Gastroesophageal sphincter (tissue), 4 donors: ENCODE measurements around the gene CDHR5. TPM values are rescaled to one million over a fixed set of nuclear protein-coding genes. Genes with fewer than 3 reads are reported as not detected.
A peak's percentile ranks its signal among the peaks of the same experiment; 100 is the strongest.

Experiments
- ATAC-seq: fragments of 150-250 bp; one replicate; pipeline ENCODE4 v1.9.1; 2016; ENCODE audit warnings: mild to moderate bottlenecking, moderate library complexity
- H3K27ac ChIP-seq, 4 donors: fragments of 200-600 bp; sonication (generic) in 3 of 4; 1 replicate in 3 of 4; 2 replicates in 1 of 4; pipeline ENCODE4 v1.5.1; 2016 to 2019
- H3K27me3 ChIP-seq: fragments of 200-600 bp; sonication (generic); one replicate; pipeline ENCODE4 v1.5.1; 2019
- H3K36me3 ChIP-seq, 2 donors: fragments of 200-600 bp; sonication (generic); one replicate each; pipeline ENCODE4 v1.5.1; 2019; ENCODE audit warnings: control low read depth in 1 of 2
- H3K4me1 ChIP-seq, 3 donors: fragments of 200-600 bp; sonication (generic); 1 replicate in 2 of 3; 2 replicates in 1 of 3; pipeline ENCODE4 v1.5.1; 2016 to 2019; ENCODE audit warnings: control low read depth in 2 of 3
- H3K4me3 ChIP-seq, 2 donors: fragments of 200-600 bp; sonication (generic); one replicate each; pipeline ENCODE4 v1.5.1; 2019; ENCODE audit warnings: mild to moderate bottlenecking in 1 of 2, moderate library complexity in 1 of 2
- H3K9me3 ChIP-seq, 3 donors: fragments of 200-600 bp; sonication (generic); one replicate each; pipeline ENCODE4 v1.5.1; 2017 to 2019; ENCODE audit warnings: control low read depth in 2 of 3
- EP300 ChIP-seq: sonication (generic); formaldehyde crosslinking; IDR thresholded peaks from one replicate; pipeline ENCODE4 v1.6.1; 2017; ENCODE audit warnings: antibody characterized with exemption, mild to moderate bottlenecking
- POLR2A ChIP-seq, 2 donors: fragments of 450-650 bp; IDR thresholded peaks; one replicate each; pipeline ENCODE4 v1.6.1; 2017; ENCODE audit warnings: antibody characterized with exemption in 2 of 2, mild to moderate bottlenecking in 2 of 2, moderate library complexity in 1 of 2
- POLR2AphosphoS5 ChIP-seq: sonication (generic); formaldehyde crosslinking; IDR thresholded peaks from one replicate; pipeline ENCODE4 v1.6.1; 2017; ENCODE audit warnings: antibody characterized with exemption
- WGBS, 2 donors: methylation state at CpG; one replicate each; pipeline ENCODE4 v1.1.5; 2018; ENCODE audit warnings: low coverage in 1 of 2; 5-methylcytosine and 5-hydroxymethylcytosine counted together
- total RNA-seq, 4 donors: library from RNA; depleted of rRNA; stranded (reverse); fragments of >200 nt; gene quantifications; one replicate each; pipeline ENCODE4 v1.1.0, GENCODE V29; 2016
- TF ChIP-seq, protein P1 (sequence below), 4 experiments: fragments of 200-600 bp in 2 of 4; fragments of 450-650 bp in 2 of 4; sonication (generic) in 1 of 4; IDR thresholded peaks; one replicate each; pipeline ENCODE4 v1.5.1; 2017 to 2019; ENCODE audit warnings: antibody characterized with exemption in 4 of 4, mild to moderate bottlenecking in 2 of 4, moderate library complexity in 2 of 4

Gene CDHR5
- total RNA-seq, 4 donors from 2014 or later, result not detected

DNA sequence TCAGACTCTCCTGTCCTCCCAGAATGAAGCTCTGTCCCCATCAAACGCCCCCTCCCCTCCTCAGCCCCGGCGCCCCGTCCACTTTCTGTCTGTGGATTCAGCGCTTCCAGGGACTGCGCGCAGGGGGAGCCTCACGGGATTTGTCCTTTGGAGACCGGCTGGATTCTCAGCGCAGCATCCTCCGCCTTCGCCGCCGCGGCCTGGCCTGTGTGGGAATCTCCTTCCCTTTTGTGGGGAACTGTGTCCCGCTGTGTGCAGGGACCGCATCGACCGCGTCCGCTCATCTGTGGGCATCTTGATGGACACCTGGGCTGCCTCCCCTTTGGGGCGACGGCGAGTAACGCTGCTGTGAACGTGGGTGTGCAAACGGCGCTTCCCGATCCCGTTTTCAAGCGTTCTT, 3.3 kb upstream of the CDHR5 start:
- peaks cover 0 to 12% of the 10 kb centered on the region in 2 donors for H3K36me3 ChIP-seq
- H3K4me1 ChIP-seq, result peaks cover 0 to 37% (median 0%) of the 10 kb centered on the region in 3 donors
- no peak for ATAC-seq
- no peaks in the 10 kb centered on the region for H3K9me3 ChIP-seq
- H3K4me3 ChIP-seq, result no peak overlapping the region
- peaks cover 28% of the 10 kb centered on the region for H3K27me3 ChIP-seq
- WGBS, 2 donors, result 95% methylated on average over 11 of the region's 31 CpGs; no CpG with 5 or more reads in 1 of the 2 donors
- H3K27ac ChIP-seq, result peak overlapping the region in 1 of 4 donors; percentile 65
- TF ChIP-seq POLR2AphosphoS5 (no peak), EP300 (no peak)

DNA sequence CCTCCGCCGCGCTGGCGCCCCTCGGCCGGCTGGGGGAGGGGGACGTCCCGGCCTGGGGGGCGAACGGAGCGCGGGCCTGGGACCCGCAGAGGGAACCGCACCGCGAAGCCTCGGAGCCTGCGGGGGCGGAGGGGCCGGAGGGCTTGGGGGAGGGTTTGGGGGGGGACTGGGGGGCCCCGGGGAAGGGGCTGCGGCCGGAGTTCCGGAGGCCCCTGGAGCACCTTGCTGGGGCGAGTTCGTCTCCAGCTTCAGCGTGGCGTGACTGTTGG, 2.5 kb upstream of the CDHR5 start:
- WGBS, 2 donors, result 63% methylated on average over 4 of the region's 28 CpGs; no CpG with 5 or more reads in 1 of the 2 donors

DNA sequence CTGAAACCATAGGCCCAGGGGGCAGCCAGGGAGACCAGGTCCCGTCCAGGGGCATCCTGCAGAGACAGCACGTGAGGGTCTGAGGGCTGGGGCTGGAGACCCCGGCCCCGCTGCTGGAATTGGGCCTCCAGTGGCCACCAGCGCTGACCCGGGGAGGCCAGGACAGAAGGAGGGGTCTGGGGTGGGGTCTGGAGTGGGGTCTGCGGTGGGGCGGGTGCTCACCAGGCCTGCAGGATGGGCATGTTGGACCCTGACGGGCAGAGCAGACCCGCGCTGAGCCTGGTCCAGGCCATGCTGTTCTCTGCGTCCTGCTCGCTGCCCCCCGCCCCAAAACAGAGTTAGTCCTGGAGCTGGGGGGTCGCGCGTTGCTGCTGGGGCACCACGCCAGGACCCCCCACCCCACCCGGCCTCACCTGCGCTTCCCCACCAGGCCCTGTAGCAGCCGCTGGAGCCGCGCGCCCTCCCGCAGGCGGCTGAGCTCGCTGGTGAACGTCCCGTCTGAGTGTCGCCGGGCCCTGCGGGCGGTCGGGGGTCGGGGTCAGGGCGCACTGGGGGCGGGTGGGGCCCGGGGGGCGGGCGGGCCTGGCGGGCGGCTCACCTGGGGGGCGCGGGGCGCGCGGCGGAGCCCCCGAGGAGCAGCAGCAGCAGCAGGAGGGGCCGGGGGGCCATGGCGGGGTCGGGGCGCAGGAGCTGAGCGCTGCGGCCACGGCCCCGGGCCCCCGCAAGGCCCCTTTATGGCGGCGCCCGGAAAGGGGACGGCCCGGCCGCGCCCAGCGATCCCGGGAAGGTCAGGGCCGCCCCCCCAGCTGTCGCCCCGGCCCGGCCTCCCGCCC, 1.9 kb upstream of the CDHR5 start, which contains the start of gene SCT:
Gene SCT (minus strand): TSS at position 707 of the 833 bp plus-strand sequence. CDS start 38 bp downstream, at position 669.
- Histone ChIP-seq H3K9me3 (no peaks in the 10 kb centered on the region), H3K27me3 (peaks cover 28% of the 10 kb centered on the region), H3K27ac (no peak within 1 kb of the TSS), H3K36me3 (peaks cover 0 to 26% of the 10 kb centered on the region in 2 donors), H3K4me1 (peaks cover 0 to 37% (median 0%) of the 10 kb centered on the region in 3 donors), H3K4me3 (peak within 1 kb of the TSS in 1 of 2 donors; percentile 16)
- TF ChIP-seq EP300 (no peak), POLR2A (IDR thresholded peaks at IDR 0.05) (no peak)
- TF ChIP-seq, protein P1, sequence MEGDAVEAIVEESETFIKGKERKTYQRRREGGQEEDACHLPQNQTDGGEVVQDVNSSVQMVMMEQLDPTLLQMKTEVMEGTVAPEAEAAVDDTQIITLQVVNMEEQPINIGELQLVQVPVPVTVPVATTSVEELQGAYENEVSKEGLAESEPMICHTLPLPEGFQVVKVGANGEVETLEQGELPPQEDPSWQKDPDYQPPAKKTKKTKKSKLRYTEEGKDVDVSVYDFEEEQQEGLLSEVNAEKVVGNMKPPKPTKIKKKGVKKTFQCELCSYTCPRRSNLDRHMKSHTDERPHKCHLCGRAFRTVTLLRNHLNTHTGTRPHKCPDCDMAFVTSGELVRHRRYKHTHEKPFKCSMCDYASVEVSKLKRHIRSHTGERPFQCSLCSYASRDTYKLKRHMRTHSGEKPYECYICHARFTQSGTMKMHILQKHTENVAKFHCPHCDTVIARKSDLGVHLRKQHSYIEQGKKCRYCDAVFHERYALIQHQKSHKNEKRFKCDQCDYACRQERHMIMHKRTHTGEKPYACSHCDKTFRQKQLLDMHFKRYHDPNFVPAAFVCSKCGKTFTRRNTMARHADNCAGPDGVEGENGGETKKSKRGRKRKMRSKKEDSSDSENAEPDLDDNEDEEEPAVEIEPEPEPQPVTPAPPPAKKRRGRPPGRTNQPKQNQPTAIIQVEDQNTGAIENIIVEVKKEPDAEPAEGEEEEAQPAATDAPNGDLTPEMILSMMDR (IDR thresholded peaks at IDR 0.05), result no peak
- no peak for ATAC-seq
- no CpG with 5 or more reads among the region's 72 CpGs for WGBS, 2 donors

More for the DNA sequence above, 2.5 kb upstream of the CDHR5 start:
- no peak for ATAC-seq
- Histone ChIP-seq H3K4me3 (peak overlapping the region in 1 of 2 donors; percentile 16), H3K4me1 (peaks cover 0 to 37% (median 0%) of the 10 kb centered on the region in 3 donors), H3K9me3 (no peaks in the 10 kb centered on the region), H3K27me3 (peaks cover 28% of the 10 kb centered on the region), H3K27ac (no peak overlapping the region), H3K36me3 (peaks cover 0 to 20% of the 10 kb centered on the region in 2 donors)
- no peak for TF ChIP-seq POLR2AphosphoS5
- TF ChIP-seq, protein P1 (IDR thresholded peaks at IDR 0.05), result no peak

DNA sequence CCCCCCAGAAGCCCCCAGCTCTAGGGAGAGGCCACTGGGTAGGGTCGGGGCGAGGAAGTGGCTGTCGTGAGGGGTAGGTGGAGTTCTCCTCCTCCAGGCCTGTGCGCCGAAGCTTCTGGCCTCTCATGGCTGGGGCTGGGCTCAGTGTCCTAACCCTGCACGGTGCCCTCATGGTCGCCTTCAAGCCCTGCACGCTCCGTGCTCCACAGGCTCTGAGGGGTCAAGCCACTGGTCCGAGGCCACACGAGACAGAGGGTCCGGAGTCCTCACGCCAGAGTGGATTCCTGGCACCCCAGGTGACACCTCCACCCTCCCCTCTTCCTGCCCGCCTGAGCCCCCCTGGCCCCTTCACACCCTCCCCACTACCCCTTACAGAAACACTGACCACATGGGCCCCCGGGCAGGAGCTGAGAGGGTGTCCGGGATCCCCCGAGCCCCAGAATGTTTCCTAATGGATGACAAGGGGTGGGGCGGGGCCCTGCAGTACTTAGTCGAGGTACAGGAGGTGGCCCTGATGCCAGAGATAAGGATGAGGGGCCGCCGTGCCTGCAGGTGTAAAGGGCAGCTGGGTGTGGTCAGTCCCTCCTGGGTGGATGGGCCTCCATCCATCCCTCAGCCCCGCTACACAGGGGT, 997 bp upstream of the CDHR5 start:
- H3K27ac ChIP-seq, result no peak overlapping the region
- peaks cover 0 to 28% of the 10 kb centered on the region in 2 donors for H3K36me3 ChIP-seq
- H3K4me3 ChIP-seq, result no peak overlapping the region
- H3K27me3 ChIP-seq, result peaks cover 28% of the 10 kb centered on the region
- no peak for TF ChIP-seq POLR2AphosphoS5
- TF ChIP-seq, protein P1 (IDR thresholded peaks at IDR 0.05), result no peak
- TF ChIP-seq EP300, result no peak
- no peak for TF ChIP-seq POLR2A (IDR thresholded peaks at IDR 0.05)
- H3K4me1 ChIP-seq, result peaks cover 0 to 37% (median 0%) of the 10 kb centered on the region in 3 donors
- no peaks in the 10 kb centered on the region for H3K9me3 ChIP-seq
- 58% methylated on average over 2 of the region's 22 CpGs; no CpG with 5 or more reads in 1 of the 2 donors for WGBS, 2 donors
- no peak for ATAC-seq

DNA sequence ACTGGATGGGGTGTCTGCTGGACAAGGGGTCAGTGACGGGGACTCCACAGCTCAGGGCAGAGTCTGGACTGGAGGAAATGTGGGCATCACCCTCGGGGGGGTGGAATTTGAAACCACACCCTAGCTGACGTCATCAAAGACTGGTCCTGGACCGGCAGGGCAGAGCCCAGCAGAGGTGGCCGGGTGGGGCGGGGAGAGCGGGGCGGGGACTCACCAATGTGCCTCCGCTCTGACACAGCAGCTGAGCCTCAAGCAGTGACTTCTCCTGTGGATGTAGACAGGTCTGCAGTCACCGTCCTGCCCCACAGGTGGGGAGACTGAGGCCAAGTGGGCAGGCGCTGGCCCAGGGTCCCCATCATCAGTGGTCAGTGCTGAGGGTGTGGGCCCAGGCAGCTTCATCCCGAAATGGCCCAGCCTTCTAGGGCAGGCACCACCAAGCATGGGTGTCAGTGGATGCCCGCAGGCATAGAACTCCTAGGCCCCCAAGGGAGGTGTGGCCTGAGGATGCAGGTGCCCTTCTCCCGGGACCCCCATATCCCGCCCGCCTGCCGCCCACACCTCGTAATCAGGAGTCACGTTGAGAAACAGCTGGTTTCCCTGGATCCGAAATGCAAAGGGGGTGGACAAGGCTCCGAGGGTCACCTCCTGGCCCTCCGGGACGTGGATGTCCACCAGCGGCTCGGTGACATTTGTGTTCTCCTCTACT, 603 bp downstream of the CDHR5 start:
- WGBS, 2 donors, result 57 to 81% methylated on average over 3 to 11 of the region's 25 CpGs
- H3K9me3 ChIP-seq, result no peaks in the 10 kb centered on the region
- H3K4me1 ChIP-seq, result peaks cover 0 to 27% (median 0%) of the 10 kb centered on the region in 3 donors
- TF ChIP-seq, protein P1 (IDR thresholded peaks at IDR 0.05), result no peak
- TF ChIP-seq POLR2AphosphoS5 (no peak), EP300 (no peak), POLR2A (IDR thresholded peaks at IDR 0.05) (no peak)
- no peak overlapping the region for H3K27ac ChIP-seq
- peaks cover 0 to 40% of the 10 kb centered on the region in 2 donors for H3K36me3 ChIP-seq
- ATAC-seq, result no peak
- H3K4me3 ChIP-seq, result no peak overlapping the region
- peaks cover 28% of the 10 kb centered on the region for H3K27me3 ChIP-seq
